ENCODE measurements around the gene TAGAP.

DNA sequence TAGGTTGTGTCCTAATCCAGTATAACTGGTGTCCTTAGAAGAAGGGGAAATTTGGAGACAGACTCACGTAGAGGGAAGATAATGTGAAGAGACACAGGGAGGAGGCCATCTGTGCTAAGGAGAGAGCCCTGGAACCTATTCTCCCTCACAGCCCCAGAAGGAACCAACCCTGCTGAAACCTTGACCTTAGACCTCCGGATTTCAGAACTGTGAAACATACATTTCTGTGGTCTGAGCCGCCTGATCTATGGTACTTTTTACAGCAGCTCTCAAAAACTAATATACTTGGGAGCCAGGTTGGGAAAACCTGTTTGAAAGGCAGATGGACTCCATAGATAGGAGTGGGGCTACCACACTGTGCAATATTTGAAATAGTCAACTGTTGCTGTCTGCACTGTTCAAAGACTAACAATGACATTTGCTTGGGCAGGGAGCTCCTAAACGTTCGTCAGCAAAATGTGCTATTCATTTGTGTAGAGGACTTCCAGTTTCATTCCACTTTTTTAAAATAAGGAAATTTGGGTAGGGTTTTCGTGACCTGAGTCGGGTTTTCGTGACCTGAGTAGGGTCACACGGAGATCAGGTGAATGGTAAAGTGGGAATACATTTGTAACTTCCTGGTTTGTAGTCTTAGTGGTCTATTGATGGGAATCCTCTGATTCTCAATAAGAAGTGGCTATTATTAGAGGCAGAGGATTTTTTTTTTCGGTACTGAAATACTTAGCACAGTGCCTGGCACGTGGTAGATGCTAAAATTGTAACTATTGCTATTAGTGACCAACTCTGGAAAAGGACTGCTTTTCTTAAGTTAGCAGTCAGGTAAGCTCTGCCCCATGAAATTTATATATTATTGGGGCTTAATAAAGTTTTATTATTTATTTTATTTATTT lies 11.4 kb downstream of the TAGAP start:
- TF ChIP-seq, protein P1, sequence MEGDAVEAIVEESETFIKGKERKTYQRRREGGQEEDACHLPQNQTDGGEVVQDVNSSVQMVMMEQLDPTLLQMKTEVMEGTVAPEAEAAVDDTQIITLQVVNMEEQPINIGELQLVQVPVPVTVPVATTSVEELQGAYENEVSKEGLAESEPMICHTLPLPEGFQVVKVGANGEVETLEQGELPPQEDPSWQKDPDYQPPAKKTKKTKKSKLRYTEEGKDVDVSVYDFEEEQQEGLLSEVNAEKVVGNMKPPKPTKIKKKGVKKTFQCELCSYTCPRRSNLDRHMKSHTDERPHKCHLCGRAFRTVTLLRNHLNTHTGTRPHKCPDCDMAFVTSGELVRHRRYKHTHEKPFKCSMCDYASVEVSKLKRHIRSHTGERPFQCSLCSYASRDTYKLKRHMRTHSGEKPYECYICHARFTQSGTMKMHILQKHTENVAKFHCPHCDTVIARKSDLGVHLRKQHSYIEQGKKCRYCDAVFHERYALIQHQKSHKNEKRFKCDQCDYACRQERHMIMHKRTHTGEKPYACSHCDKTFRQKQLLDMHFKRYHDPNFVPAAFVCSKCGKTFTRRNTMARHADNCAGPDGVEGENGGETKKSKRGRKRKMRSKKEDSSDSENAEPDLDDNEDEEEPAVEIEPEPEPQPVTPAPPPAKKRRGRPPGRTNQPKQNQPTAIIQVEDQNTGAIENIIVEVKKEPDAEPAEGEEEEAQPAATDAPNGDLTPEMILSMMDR (optimal IDR thresholded peaks at IDR 0.05 in 1 of 3, IDR thresholded peaks at IDR 0.05 in 1 of 3, conservative IDR thresholded peaks at IDR 0.05 in 1 of 3; ENCODE audit: extremely low read depth in 1 of 3, insufficient read depth in 2 of 3, low read length in 3 of 3), result no peak
- no peak for TF ChIP-seq EZH2 (IDR thresholded peaks at IDR 0.05; ENCODE audit: low read length)

Data from keratinocyte (primary cell).